ENCODE results near the gene RPL5. TPM values are rescaled to one million over a fixed set of nuclear protein-coding genes. Genes with fewer than 3 reads are reported as not detected.

RPL5 gene
- total and polyA plus RNA-seq, 2 of the 8 experiments (the other 6 are each of a cell fraction or from before 2014, with no cell fraction given): 1,506 to 2,034 TPM

GRCh38 chr1:92784639-92785500 lies 47.0 kb upstream of the RPL5 start, which contains the start of gene EVI5 (continued):
- TF ChIP-seq FOSL1 (IDR thresholded peaks at IDR 0.05; ENCODE audit: insufficient read depth, low read depth, low read length) (no peak), CHD2 (IDR thresholded peaks at IDR 0.05; ENCODE audit: low read length) (peak; percentile 53; the same call in 1 of the 2 replicates), SP4 (IDR thresholded peaks at IDR 0.05; ENCODE audit: low read length) (no peak; the same call in 1 of the 2 replicates), SRF (IDR thresholded peaks at IDR 0.05; ENCODE audit: low read depth, low read length) (no peak), SIN3A (conservative IDR thresholded peaks at IDR 0.05 in 1 of 2, IDR thresholded peaks at IDR 0.05 in 1 of 2; ENCODE audit: low read depth in 1 of 2, low read length in 2 of 2) (peak in 1 of 2 experiments; percentile 69; a peak in 1 of 4 replicates), PHF8 (conservative IDR thresholded peaks at IDR 0.05; ENCODE audit: low read depth, low read length) (peak; percentile 69)
